ENCODE measurements around the gene PDE11A. TPM values are rescaled to one million over a fixed set of nuclear protein-coding genes. Genes with fewer than 3 reads are reported as not detected.

The PDE11A gene
- total and polyA plus RNA-seq, 4 experiments from 2014 or later, result not detected

- Histone ChIP-seq H3K9me3 (ENCODE audit: control insufficient read depth in 1 of 2, low read length in 2 of 2) (no peaks in the 10 kb centered on the region), H3K27ac (ENCODE audit: low read depth, low read length) (no peak overlapping the region), H3K36me3 (ENCODE audit: insufficient read depth, low read length) (no peaks in the 10 kb centered on the region), H3K4me3 (ENCODE audit: low read length in 2 of 2) (no peak overlapping the region), H3K4me1 (ENCODE audit: insufficient read depth, low read length) (peaks cover 10% of the 10 kb centered on the region), H3K27me3 (ENCODE audit: insufficient read depth, low read length) (peaks cover 7% of the 10 kb centered on the region)
- intact Hi-C loops (cut with micrococcal nuclease), result no loop called here
- Mint-ChIP-seq H3K4me1 (peaks cover 0 to 12% (median 6%) of the 10 kb centered on the region in 4 donors), H3K36me3 (no peaks in the 10 kb centered on the region), H3K27me3 (peaks cover 35 to 46% of the 10 kb centered on the region in 2 donors), H3K9me3 (peaks cover 0 to 4% (median 0%) of the 10 kb centered on the region in 8 donors), H3K4me3 (no peak overlapping the region), H3K27ac (no peak overlapping the region)
- POLR2A ChIA-PET (ENCODE audit: partially characterized antibody), result no interaction called here
- DNase-seq, result no peak
- CTCF ChIA-PET (ENCODE audit: partially characterized antibody), result interaction anchor here (1.0 kb wide), 1 partner anchor 296 kb away, joined by 3 read pairs; no protein-coding TSS in a partner anchor
Observed at GRCh38 chr2:178074123-178075005, 1.8 kb upstream of the PDE11A start.

- POLR2A ChIA-PET (ENCODE audit: partially characterized antibody), result no interaction called here
- H3K4me3 ChIP-seq (ENCODE audit: low read length in 2 of 2), result no peak overlapping the region
- CTCF ChIA-PET (ENCODE audit: partially characterized antibody), result no interaction called here
- no peak overlapping the region for H3K27ac Mint-ChIP-seq
- H3K27ac ChIP-seq (ENCODE audit: low read depth, low read length), result no peak overlapping the region
- no peaks in the 10 kb centered on the region for H3K36me3 ChIP-seq (ENCODE audit: insufficient read depth, low read length)
- no peak for DNase-seq
- H3K9me3 Mint-ChIP-seq, result peaks cover 0 to 2% (median 0%) of the 10 kb centered on the region in 8 donors
- intact Hi-C loops (cut with micrococcal nuclease), result no loop called here
- H3K27me3 Mint-ChIP-seq, result peaks cover 38 to 42% of the 10 kb centered on the region in 2 donors
- H3K9me3 ChIP-seq (ENCODE audit: control insufficient read depth in 1 of 2, low read length in 2 of 2), result no peaks in the 10 kb centered on the region
- H3K4me3 Mint-ChIP-seq, result peak overlapping the region in 1 of 8 donors; percentile 34
- H3K4me1 ChIP-seq (ENCODE audit: insufficient read depth, low read length), result peaks cover 10% of the 10 kb centered on the region
- no peaks in the 10 kb centered on the region for H3K36me3 Mint-ChIP-seq
- H3K27me3 ChIP-seq (ENCODE audit: insufficient read depth, low read length), result peaks cover 7% of the 10 kb centered on the region
- H3K4me1 Mint-ChIP-seq, result peaks cover 0 to 12% (median 6%) of the 10 kb centered on the region in 4 donors
Observed at GRCh38 chr2:178072000-178072382, 586 bp downstream of the PDE11A start.

GRCh38 chr2:178070824-178071223 is 1.8 kb downstream of the PDE11A start:
- Histone ChIP-seq H3K9me3 (ENCODE audit: control insufficient read depth in 1 of 2, low read length in 2 of 2) (no peaks in the 10 kb centered on the region), H3K4me1 (ENCODE audit: insufficient read depth, low read length) (peaks cover 10% of the 10 kb centered on the region), H3K27me3 (ENCODE audit: insufficient read depth, low read length) (peaks cover 7% of the 10 kb centered on the region), H3K36me3 (ENCODE audit: insufficient read depth, low read length) (no peaks in the 10 kb centered on the region), H3K4me3 (ENCODE audit: low read length in 2 of 2) (no peak overlapping the region), H3K27ac (ENCODE audit: low read depth, low read length) (no peak overlapping the region)
- intact Hi-C loops (cut with micrococcal nuclease), result no loop called here
- Mint-ChIP-seq H3K4me1 (peaks cover 0 to 12% (median 6%) of the 10 kb centered on the region in 4 donors), H3K4me3 (no peak overlapping the region), H3K27me3 (peaks cover 38 to 44% of the 10 kb centered on the region in 2 donors), H3K36me3 (no peaks in the 10 kb centered on the region), H3K9me3 (peaks cover 0 to 2% (median 0%) of the 10 kb centered on the region in 8 donors), H3K27ac (no peak overlapping the region)
- ChIA-PET CTCF (ENCODE audit: partially characterized antibody) (no interaction called here), POLR2A (ENCODE audit: partially characterized antibody) (no interaction called here)
- no peak for DNase-seq

GRCh38 chr2:178069551-178069950 is 3.0 kb downstream of the PDE11A start:
- Mint-ChIP-seq H3K9me3 (peaks cover 0 to 2% (median 0%) of the 10 kb centered on the region in 8 donors), H3K36me3 (no peaks in the 10 kb centered on the region), H3K4me1 (peaks cover 0 to 12% (median 6%) of the 10 kb centered on the region in 4 donors), H3K27ac (no peak overlapping the region), H3K27me3 (peaks cover 33 to 37% of the 10 kb centered on the region in 2 donors), H3K4me3 (no peak overlapping the region)
- intact Hi-C loops (cut with micrococcal nuclease), result no loop called here
- no peaks in the 10 kb centered on the region for H3K36me3 ChIP-seq (ENCODE audit: insufficient read depth, low read length)
- no peak overlapping the region for H3K27ac ChIP-seq (ENCODE audit: low read depth, low read length)
- no peak overlapping the region for H3K4me3 ChIP-seq (ENCODE audit: low read length in 2 of 2)
- peaks cover 7% of the 10 kb centered on the region for H3K27me3 ChIP-seq (ENCODE audit: insufficient read depth, low read length)
- H3K4me1 ChIP-seq (ENCODE audit: insufficient read depth, low read length), result peaks cover 10% of the 10 kb centered on the region
- CTCF ChIA-PET (ENCODE audit: partially characterized antibody), result no interaction called here
- no peaks in the 10 kb centered on the region for H3K9me3 ChIP-seq (ENCODE audit: control insufficient read depth in 1 of 2, low read length in 2 of 2)
- POLR2A ChIA-PET (ENCODE audit: partially characterized antibody), result no interaction called here
- DNase-seq, result no peak

GRCh38 chr2:178068823-178069454 is 3.6 kb downstream of the PDE11A start:
- H3K27ac Mint-ChIP-seq, result no peak overlapping the region

GRCh38 chr2:178066890-178067669 is 5.5 kb downstream of the PDE11A start:
- no peaks in the 10 kb centered on the region for H3K36me3 ChIP-seq (ENCODE audit: insufficient read depth, low read length)
- H3K27me3 ChIP-seq (ENCODE audit: insufficient read depth, low read length), result no peaks in the 10 kb centered on the region
- no peak for DNase-seq
- ChIA-PET POLR2A (ENCODE audit: partially characterized antibody) (no interaction called here), CTCF (ENCODE audit: partially characterized antibody) (no interaction called here)
- Mint-ChIP-seq H3K27ac (no peak overlapping the region), H3K4me3 (no peak overlapping the region), H3K4me1 (no peaks in the 10 kb centered on the region), H3K27me3 (peaks cover 19 to 26% of the 10 kb centered on the region in 2 donors), H3K9me3 (peaks cover 0 to 4% (median 0%) of the 10 kb centered on the region in 8 donors), H3K36me3 (no peaks in the 10 kb centered on the region)
- no peaks in the 10 kb centered on the region for H3K4me1 ChIP-seq (ENCODE audit: insufficient read depth, low read length)
- H3K27ac ChIP-seq (ENCODE audit: low read depth, low read length), result no peak overlapping the region
- no peaks in the 10 kb centered on the region for H3K9me3 ChIP-seq (ENCODE audit: control insufficient read depth in 1 of 2, low read length in 2 of 2)
- intact Hi-C loops (cut with micrococcal nuclease), result no loop called here
- no peak overlapping the region for H3K4me3 ChIP-seq (ENCODE audit: low read length in 2 of 2)

More at GRCh38 chr2:178068823-178069454, 3.6 kb downstream of the PDE11A start:
- Histone ChIP-seq H3K27me3 (ENCODE audit: insufficient read depth, low read length) (peaks cover 7% of the 10 kb centered on the region), H3K36me3 (ENCODE audit: insufficient read depth, low read length) (no peaks in the 10 kb centered on the region), H3K9me3 (ENCODE audit: control insufficient read depth in 1 of 2, low read length in 2 of 2) (no peaks in the 10 kb centered on the region), H3K4me1 (ENCODE audit: insufficient read depth, low read length) (peaks cover 10% of the 10 kb centered on the region), H3K27ac (ENCODE audit: low read depth, low read length) (no peak overlapping the region), H3K4me3 (ENCODE audit: low read length in 2 of 2) (no peak overlapping the region)
- CTCF ChIA-PET (ENCODE audit: partially characterized antibody), result no interaction called here
- POLR2A ChIA-PET (ENCODE audit: partially characterized antibody), result no interaction called here
- Mint-ChIP-seq H3K27me3 (peaks cover 28 to 31% of the 10 kb centered on the region in 2 donors), H3K4me1 (peaks cover 0 to 12% (median 6%) of the 10 kb centered on the region in 4 donors), H3K9me3 (peaks cover 0 to 2% (median 0%) of the 10 kb centered on the region in 8 donors), H3K36me3 (no peaks in the 10 kb centered on the region), H3K4me3 (no peak overlapping the region)
- DNase-seq, result no peak
- intact Hi-C loops (cut with micrococcal nuclease), result no loop called here

GRCh38 chr2:178066324-178066723 is 6.3 kb downstream of the PDE11A start:
- Mint-ChIP-seq H3K27me3 (peaks cover 15 to 23% of the 10 kb centered on the region in 2 donors), H3K36me3 (no peaks in the 10 kb centered on the region), H3K4me1 (no peaks in the 10 kb centered on the region), H3K4me3 (no peak overlapping the region), H3K9me3 (peaks cover 0 to 4% (median 0%) of the 10 kb centered on the region in 8 donors), H3K27ac (no peak overlapping the region)
- Histone ChIP-seq H3K36me3 (ENCODE audit: insufficient read depth, low read length) (no peaks in the 10 kb centered on the region), H3K4me1 (ENCODE audit: insufficient read depth, low read length) (no peaks in the 10 kb centered on the region), H3K4me3 (ENCODE audit: low read length in 2 of 2) (no peak overlapping the region), H3K27ac (ENCODE audit: low read depth, low read length) (no peak overlapping the region), H3K27me3 (ENCODE audit: insufficient read depth, low read length) (no peaks in the 10 kb centered on the region), H3K9me3 (ENCODE audit: control insufficient read depth in 1 of 2, low read length in 2 of 2) (no peaks in the 10 kb centered on the region)
- intact Hi-C loops (cut with micrococcal nuclease), result no loop called here
- ChIA-PET POLR2A (ENCODE audit: partially characterized antibody) (no interaction called here), CTCF (ENCODE audit: partially characterized antibody) (no interaction called here)
- DNase-seq, result no peak
